ENCODE results near the gene IDS. TPM values are rescaled to one million over a fixed set of nuclear protein-coding genes. Genes with fewer than 3 reads are reported as not detected.

IDS gene
- total RNA-seq, 1 experiment from 2014 or later: 39.2 TPM

DNA sequence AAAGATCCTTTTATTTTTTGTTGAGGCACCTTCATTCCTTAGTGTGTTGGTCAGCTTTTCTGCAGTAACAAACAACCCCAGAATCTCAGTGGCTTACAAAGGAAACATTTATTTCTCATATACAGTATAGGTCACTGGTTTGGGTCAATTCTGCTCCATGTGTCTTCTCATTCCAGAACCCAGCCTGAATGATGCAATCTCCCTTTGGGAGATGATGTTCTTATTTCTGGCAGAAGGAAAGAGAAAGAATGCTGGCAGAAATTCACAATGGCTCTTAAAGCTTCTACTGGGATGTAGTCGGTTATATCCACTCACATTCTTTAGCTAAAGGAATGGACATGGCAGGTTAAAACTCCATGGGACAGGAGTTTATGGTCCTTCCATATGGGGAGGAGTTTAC, 42.3 kb downstream of the IDS start:
- no peak overlapping the region for H2BK20ac ChIP-seq (ENCODE audit: low read depth, low read length, poor library complexity, severe bottlenecking)
- no peak overlapping the region for H2BK12ac ChIP-seq (ENCODE audit: insufficient read length, low read depth, low read length)
- no peak overlapping the region for H4K8ac ChIP-seq (replicated peaks; ENCODE audit: insufficient read length, low read depth, low read length)
- Mint-ChIP-seq H3K27me3 (ENCODE audit: low read depth) (peaks cover 3% of the 10 kb centered on the region), H3K9me3 (peaks cover 69 to 74% of the 10 kb centered on the region in 2 experiments), H3K27ac (no peak overlapping the region), H3K36me3 (ENCODE audit: insufficient read depth in 1 of 3, low read depth in 3 of 3) (peaks cover 0 to 15% (median 0%) of the 10 kb centered on the region in 3 experiments; a peak in 5 of 7 replicates), H3K4me3 (no peak overlapping the region), H3K4me1 (no peaks in the 10 kb centered on the region)
- no peak overlapping the region for H2AFZ ChIP-seq (ENCODE audit: low read length)
- H4K20me1 ChIP-seq (ENCODE audit: control insufficient read depth, insufficient read depth, insufficient read length): no peaks in the 10 kb centered on the region
- no peak overlapping the region for H3K4me2 ChIP-seq (ENCODE audit: insufficient read depth, insufficient read length, low read length)
- no peak overlapping the region for H3T11ph ChIP-seq (ENCODE audit: low read length)
- H3K23me2 ChIP-seq (ENCODE audit: insufficient read length, low read depth, low read length, poor library complexity, severe bottlenecking): no peaks in the 10 kb centered on the region
- H3K9me3 ChIP-seq (ENCODE audit: control insufficient read depth, low read depth, low read length): peaks cover 50% of the 10 kb centered on the region
- TF ChIP-seq, protein P1, sequence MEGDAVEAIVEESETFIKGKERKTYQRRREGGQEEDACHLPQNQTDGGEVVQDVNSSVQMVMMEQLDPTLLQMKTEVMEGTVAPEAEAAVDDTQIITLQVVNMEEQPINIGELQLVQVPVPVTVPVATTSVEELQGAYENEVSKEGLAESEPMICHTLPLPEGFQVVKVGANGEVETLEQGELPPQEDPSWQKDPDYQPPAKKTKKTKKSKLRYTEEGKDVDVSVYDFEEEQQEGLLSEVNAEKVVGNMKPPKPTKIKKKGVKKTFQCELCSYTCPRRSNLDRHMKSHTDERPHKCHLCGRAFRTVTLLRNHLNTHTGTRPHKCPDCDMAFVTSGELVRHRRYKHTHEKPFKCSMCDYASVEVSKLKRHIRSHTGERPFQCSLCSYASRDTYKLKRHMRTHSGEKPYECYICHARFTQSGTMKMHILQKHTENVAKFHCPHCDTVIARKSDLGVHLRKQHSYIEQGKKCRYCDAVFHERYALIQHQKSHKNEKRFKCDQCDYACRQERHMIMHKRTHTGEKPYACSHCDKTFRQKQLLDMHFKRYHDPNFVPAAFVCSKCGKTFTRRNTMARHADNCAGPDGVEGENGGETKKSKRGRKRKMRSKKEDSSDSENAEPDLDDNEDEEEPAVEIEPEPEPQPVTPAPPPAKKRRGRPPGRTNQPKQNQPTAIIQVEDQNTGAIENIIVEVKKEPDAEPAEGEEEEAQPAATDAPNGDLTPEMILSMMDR (conservative IDR thresholded peaks at IDR 0.05): no peak
- no peak overlapping the region for H4K91ac ChIP-seq (ENCODE audit: insufficient read length, low read depth, low read length)
- H2AK5ac ChIP-seq (ENCODE audit: insufficient read length, low read length): no peak overlapping the region
- H3K23ac ChIP-seq (ENCODE audit: insufficient read length, low read depth, low read length): no peak overlapping the region
- no peak overlapping the region for H3K27ac ChIP-seq (ENCODE audit: insufficient read length, low read depth, low read length)
- H3K79me1 ChIP-seq (ENCODE audit: insufficient read depth, low read depth, low read length, poor library complexity, severe bottlenecking): no peaks in the 10 kb centered on the region
- WGBS (ENCODE audit: extremely low coverage, insufficient read length, low lambda C conversion rate): no CpG with 5 or more reads among the region's 1 CpG
- H3K18ac ChIP-seq (ENCODE audit: insufficient read length, low read depth, low read length): no peak overlapping the region
- no peaks in the 10 kb centered on the region for H3K4me1 ChIP-seq (ENCODE audit: insufficient read depth, low read length)
- no peak overlapping the region for H4K5ac ChIP-seq (ENCODE audit: insufficient read length, low read depth, low read length)
- no peak overlapping the region for H3K56ac ChIP-seq (ENCODE audit: insufficient read length, low read depth, low read length)
- no peak overlapping the region for H2BK120ac ChIP-seq (ENCODE audit: low read depth, low read length, poor library complexity, severe bottlenecking)
- no peaks in the 10 kb centered on the region for H3K79me2 ChIP-seq (ENCODE audit: insufficient read depth, low read length)
- H3K9ac ChIP-seq (ENCODE audit: extremely low read depth, insufficient read length, low read length): no peak overlapping the region
- no peak for DNase-seq
- H3K14ac ChIP-seq (ENCODE audit: insufficient read depth, low read length): no peak overlapping the region
- no peak overlapping the region for H3K4ac ChIP-seq (ENCODE audit: low read depth, low read length)
- H2BK15ac ChIP-seq (ENCODE audit: low read depth, low read length): no peak overlapping the region
- H3K27me3 ChIP-seq (ENCODE audit: insufficient read depth, low read length): no peaks in the 10 kb centered on the region
- H2BK5ac ChIP-seq (ENCODE audit: insufficient read length, low read length): no peak overlapping the region
